Lung (tissue), 12 donors: ENCODE data around the gene MARK3. TPM values are rescaled to one million over a fixed set of nuclear protein-coding genes. Genes with fewer than 3 reads are reported as not detected.

Source experiments
- ATAC-seq: fragments of 200-7000 bp; cut with Tn5 transposase; one replicate; pipeline ENCODE4 v1.9.1; 2020; ENCODE audit warnings: moderate number of reproducible peaks; ENCODE audit not compliant: insufficient read depth, low FRiP score
- DNase-seq, 3 donors: peaks; one replicate each; pipeline ENCODE4 v3.0.0-alpha.2; 2013 to 2017
- H3K27ac ChIP-seq, 2 donors: one replicate each; pipeline ENCODE4 v1.5.1; 2013; ENCODE audit warnings: mild to moderate bottlenecking in 2 of 2, moderate library complexity in 2 of 2, control low read depth in 1 of 2, inconsistent platforms in 1 of 2, low read depth in 1 of 2, low read length in 1 of 2
- H3K27me3 ChIP-seq, 3 donors: one replicate each; pipeline ENCODE4 v1.5.1; 2013; ENCODE audit warnings: low read length in 2 of 3; ENCODE audit not compliant: control insufficient read depth in 3 of 3, insufficient read depth in 3 of 3
- H3K36me3 ChIP-seq, 4 donors: one replicate each; pipeline ENCODE4 v1.5.1; 2013; ENCODE audit warnings: low read length in 4 of 4, mild to moderate bottlenecking in 1 of 4, moderate library complexity in 1 of 4; ENCODE audit not compliant: control insufficient read depth in 4 of 4, insufficient read depth in 4 of 4
- H3K4me1 ChIP-seq, 5 donors: one replicate each; pipeline ENCODE4 v1.5.1; 2013; ENCODE audit warnings: low read length in 5 of 5, mild to moderate bottlenecking in 2 of 5, moderate library complexity in 1 of 5; ENCODE audit not compliant: control insufficient read depth in 5 of 5, insufficient read depth in 5 of 5
- H3K4me3 ChIP-seq: one replicate; pipeline ENCODE4 v1.5.1; 2013; ENCODE audit warnings: mild to moderate bottlenecking, control low read depth, moderate library complexity
- H3K9ac ChIP-seq, 2 donors: one replicate each; pipeline ENCODE4 v1.5.1; 2013; ENCODE audit warnings: low read length in 2 of 2, control low read depth in 1 of 2; ENCODE audit not compliant: insufficient read depth in 1 of 2
- H3K9me3 ChIP-seq, 4 donors: one replicate each; pipeline ENCODE4 v1.5.1; 2013; ENCODE audit warnings: low read length in 3 of 4, mild to moderate bottlenecking in 1 of 4, moderate library complexity in 1 of 4; ENCODE audit not compliant: control insufficient read depth in 4 of 4, insufficient read depth in 3 of 4
- WGBS, 2 donors: extraction: QIAGEN DNeasy Blood & Tissue Kit; methylation state at CpG; one replicate each; pipeline ENCODE4 v1.1.7; 2013; 5-methylcytosine and 5-hydroxymethylcytosine counted together
- polyA plus RNA-seq, 2 donors: library from polyadenylated mRNA; stranded (reverse); fragments of 200-250 nt; gene quantifications; one replicate each; pipeline ENCODE4 v1.2.1, GENCODE V29; 2013
- total RNA-seq, 2 donors: library from RNA; depleted of rRNA in 1 of 2; stranded (reverse); fragments of >200 nt in 1 of 2; gene quantifications; one replicate each; pipeline ENCODE4 v1.2.1, GENCODE V29; 2014 to 2021
- TF ChIP-seq, protein P1 (sequence below): IDR thresholded peaks from 2 replicates; pipeline ENCODE4 v1.5.1; 2012; ENCODE audit warnings: mild to moderate bottlenecking; ENCODE audit errors: control extremely low read depth, extremely low read depth
- donor health status: control.
- donor health status: control.
- donor health status: Bipolar disorder and iron deficiency.
- donor health status: healthy.
- donor health status: DM: yes; HTN: yes; CAD: no.

The MARK3 gene
- total and polyA plus RNA-seq, 4 donors, result 56.2 to 177 (median 101) TPM

DNA sequence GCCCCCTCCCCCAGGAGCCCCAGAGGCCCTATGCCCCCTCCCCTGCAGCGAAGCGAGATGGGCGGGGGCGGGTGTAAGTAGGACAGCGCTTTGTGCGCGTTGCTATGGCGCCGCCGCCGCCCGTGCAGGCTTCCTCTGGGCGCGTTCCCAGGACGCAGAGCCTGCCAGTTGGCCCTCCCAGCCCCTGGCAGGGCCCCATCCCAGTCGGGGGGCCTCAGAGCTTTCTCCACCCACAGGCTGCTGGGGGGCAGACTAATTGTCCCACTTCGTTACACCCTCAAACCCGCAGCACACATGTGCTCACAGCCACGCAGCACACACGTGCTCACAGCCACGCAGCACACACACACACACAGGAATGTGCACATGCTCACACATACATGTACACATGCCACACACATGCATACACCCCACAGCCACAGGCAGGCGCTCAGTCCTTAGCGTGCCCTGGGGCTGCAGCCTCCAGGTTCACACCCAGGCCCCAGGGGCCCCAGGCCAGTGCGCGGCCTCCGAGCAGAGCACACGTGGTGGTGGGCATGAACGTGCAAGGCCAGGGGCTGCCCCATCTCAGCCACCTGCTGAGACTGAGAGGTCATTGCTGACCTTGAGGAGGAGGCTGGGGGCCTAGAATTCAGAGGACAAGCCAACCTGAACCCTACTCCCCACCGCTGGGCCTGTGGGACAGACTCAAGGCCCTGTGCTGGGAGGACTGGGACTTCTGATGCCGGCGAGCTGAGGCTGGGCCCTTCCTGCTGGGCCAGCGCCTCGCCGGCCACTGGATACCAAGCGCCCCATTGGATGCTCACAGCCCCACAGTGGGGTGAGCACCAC is 159.4 kb downstream of the MARK3 start:
- Histone ChIP-seq H3K27me3 (no peaks in the 10 kb centered on the region), H3K4me3 (no peak overlapping the region), H3K36me3 (no peaks in the 10 kb centered on the region), H3K4me1 (peaks cover 4 to 49% (median 28%) of the 10 kb centered on the region in 5 donors), H3K9me3 (no peaks in the 10 kb centered on the region), H3K9ac (no peak overlapping the region), H3K27ac (no peak overlapping the region)
- 70 to 86% methylated on average over 34 to 35 of the region's 35 CpGs for WGBS, 2 donors
- TF ChIP-seq, protein P1, sequence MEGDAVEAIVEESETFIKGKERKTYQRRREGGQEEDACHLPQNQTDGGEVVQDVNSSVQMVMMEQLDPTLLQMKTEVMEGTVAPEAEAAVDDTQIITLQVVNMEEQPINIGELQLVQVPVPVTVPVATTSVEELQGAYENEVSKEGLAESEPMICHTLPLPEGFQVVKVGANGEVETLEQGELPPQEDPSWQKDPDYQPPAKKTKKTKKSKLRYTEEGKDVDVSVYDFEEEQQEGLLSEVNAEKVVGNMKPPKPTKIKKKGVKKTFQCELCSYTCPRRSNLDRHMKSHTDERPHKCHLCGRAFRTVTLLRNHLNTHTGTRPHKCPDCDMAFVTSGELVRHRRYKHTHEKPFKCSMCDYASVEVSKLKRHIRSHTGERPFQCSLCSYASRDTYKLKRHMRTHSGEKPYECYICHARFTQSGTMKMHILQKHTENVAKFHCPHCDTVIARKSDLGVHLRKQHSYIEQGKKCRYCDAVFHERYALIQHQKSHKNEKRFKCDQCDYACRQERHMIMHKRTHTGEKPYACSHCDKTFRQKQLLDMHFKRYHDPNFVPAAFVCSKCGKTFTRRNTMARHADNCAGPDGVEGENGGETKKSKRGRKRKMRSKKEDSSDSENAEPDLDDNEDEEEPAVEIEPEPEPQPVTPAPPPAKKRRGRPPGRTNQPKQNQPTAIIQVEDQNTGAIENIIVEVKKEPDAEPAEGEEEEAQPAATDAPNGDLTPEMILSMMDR, result no peak
- peak; percentile 70 to 85 (median 77) for DNase-seq
- ATAC-seq, result no peak

DNA sequence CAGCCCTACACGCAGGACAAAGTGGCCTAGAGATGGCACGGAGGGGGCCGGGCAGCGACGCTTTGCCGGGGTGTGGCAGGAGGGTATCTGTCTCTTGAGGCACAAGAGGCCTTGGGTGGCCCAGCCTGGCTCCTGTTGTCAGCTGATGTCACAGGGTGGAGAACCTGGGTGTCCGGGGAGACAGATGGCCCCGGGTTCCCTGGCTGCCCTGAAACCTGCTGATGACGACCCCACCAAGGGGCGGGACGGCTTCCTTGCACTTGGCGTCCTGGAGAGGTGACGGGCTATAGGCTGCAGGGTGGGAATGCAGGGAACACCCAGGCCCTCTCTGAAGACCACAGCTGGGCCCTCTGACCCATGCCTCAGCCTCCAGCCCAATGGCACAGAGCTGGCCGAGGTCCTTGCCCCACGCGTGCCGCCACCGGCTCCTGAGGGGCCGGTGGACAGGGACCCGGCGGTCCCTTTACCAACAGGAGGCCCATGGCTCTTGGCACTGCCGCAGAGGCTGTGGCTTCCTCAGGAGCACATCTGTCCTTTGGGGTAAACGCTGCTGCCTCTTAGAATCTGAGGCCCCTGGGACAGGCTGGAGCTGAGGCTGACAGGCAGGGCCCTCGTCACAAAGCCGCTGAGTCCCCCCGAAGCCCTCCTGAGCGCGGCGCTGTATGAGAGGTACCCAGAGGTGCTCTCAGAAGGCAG is 160.2 kb downstream of the MARK3 start:
- WGBS, 2 donors, result 92 to 94% methylated on average over 29 of the region's 29 CpGs
- H3K4me1 ChIP-seq, result peaks cover under 1 to 47% (median 28%) of the 10 kb centered on the region in 5 donors
- H3K36me3 ChIP-seq, result no peaks in the 10 kb centered on the region
- no peak overlapping the region for H3K27ac ChIP-seq
- TF ChIP-seq, protein P1, result no peak
- no peaks in the 10 kb centered on the region for H3K9me3 ChIP-seq
- H3K27me3 ChIP-seq, result no peaks in the 10 kb centered on the region
- ATAC-seq (no peak), DNase-seq (peak in 1 of 3 donors; percentile 8)
- H3K4me3 ChIP-seq, result no peak overlapping the region
- no peak overlapping the region for H3K9ac ChIP-seq

DNA sequence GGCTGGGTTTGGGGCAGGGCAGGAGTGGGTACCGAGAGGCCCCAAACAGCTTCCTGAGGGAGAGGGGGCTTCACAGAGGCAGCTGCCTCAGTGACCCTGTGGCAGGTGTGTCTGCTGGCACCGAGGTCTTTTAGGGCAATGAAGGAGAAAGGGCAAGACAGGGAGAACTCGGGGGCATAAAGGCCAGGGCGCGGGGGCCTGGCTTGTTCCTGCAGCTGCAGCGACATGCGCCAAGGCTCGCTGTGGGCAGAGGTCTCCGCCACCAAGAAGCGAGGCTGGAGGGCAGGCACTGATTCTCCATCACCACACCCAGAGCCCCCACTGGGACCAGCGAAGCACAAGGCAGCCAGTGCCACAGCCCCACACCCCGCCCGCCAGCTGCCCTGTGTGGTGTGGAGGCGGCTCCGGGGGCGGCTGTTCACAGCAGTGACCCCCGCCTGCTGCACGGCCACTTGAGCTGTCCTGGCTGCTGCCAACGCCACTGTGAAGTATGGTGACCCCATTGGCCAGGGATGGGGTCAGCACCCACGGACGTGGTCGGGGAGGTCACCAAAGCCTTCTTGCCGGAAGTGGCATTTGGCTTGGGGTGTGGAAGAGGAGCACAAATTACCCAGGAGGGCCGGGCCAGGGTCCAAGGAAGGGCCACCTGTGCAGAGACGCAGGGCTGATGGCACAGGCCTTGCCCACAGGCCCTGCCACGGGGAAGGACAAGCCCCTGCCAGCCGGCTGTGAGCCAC is 160.9 kb downstream of the MARK3 start:
- H3K36me3 ChIP-seq, result no peaks in the 10 kb centered on the region
- no peak overlapping the region for H3K4me3 ChIP-seq
- H3K9me3 ChIP-seq, result no peaks in the 10 kb centered on the region
- WGBS, 2 donors, result 85 to 90% methylated on average over 27 of the region's 27 CpGs
- no peak overlapping the region for H3K27ac ChIP-seq
- H3K27me3 ChIP-seq, result no peaks in the 10 kb centered on the region
- ATAC-seq (no peak), DNase-seq (no peak)
- peaks cover 0 to 42% (median 31%) of the 10 kb centered on the region in 5 donors for H3K4me1 ChIP-seq
- TF ChIP-seq, protein P1, result no peak
- H3K9ac ChIP-seq, result no peak overlapping the region
